PC-9 (cell line): ENCODE data around the gene ARL13B. TPM values are rescaled to one million over a fixed set of nuclear protein-coding genes. Genes with fewer than 3 reads are reported as not detected.
A peak's percentile ranks its signal among the peaks of the same experiment; 100 is the strongest.

Experiments used
- BruUV-seq: library from RNA; stranded (reverse); fragments of 400-500 nt; replicated peaks from 2 replicates; lab custom pipeline; 2021; lab: Mats Ljungman, UMichigan
- CTCF ChIA-PET: fragments of 300-600 bp; sonication (Branson Sonifier 250); formaldehyde crosslinking; loops from one replicate; lab custom pipeline; 2022; ENCODE audit warnings: antibody characterized with exemption; lab: Charles Lee
- POLR2A ChIA-PET: fragments of 300-600 bp; sonication (Branson Sonifier 250); formaldehyde crosslinking; loops from one replicate; lab custom pipeline; 2022; ENCODE audit warnings: antibody characterized with exemption; ENCODE audit not compliant: unreplicated experiment; lab: Charles Lee
- DNase-seq, 2 experiments: peaks; one replicate each; pipeline versions ENCODE4 v3.0.0 to v3.0.0-alpha.2; 2015 to 2022; ENCODE audit warnings: mixed read lengths in 1 of 2
- H2AFZ ChIP-seq: fragments of 200-600 bp; sonication (generic); 2 replicates; pipeline ENCODE4 v1.8.1; 2017; ENCODE audit warnings: antibody characterized with exemption
- H3F3A ChIP-seq: fragments of 200-600 bp; sonication (generic); 2 replicates; pipeline ENCODE4 v1.8.1; 2017; ENCODE audit warnings: antibody characterized with exemption, mild to moderate bottlenecking, low read depth; ENCODE audit not compliant: insufficient read depth
- H3K27ac ChIP-seq: fragments of 200-600 bp; sonication (generic); 2 replicates; pipeline ENCODE4 v1.6.1; 2016; ENCODE audit warnings: mixed run types
- H3K27me3 ChIP-seq: fragments of 200-600 bp; sonication (generic); 2 replicates; pipeline ENCODE4 v1.6.1; 2016; ENCODE audit warnings: low read depth, mixed run types; ENCODE audit not compliant: insufficient read depth
- H3K36me3 ChIP-seq: fragments of 200-600 bp; sonication (generic); 2 replicates; pipeline ENCODE4 v1.6.1; 2016; ENCODE audit warnings: low read depth, mixed run types
- H3K4me1 ChIP-seq: fragments of 200-600 bp; sonication (generic); replicated peaks from 2 replicates; pipeline ENCODE4 v1.6.1; 2016; ENCODE audit warnings: mixed run types; ENCODE audit not compliant: insufficient read depth
- H3K4me2 ChIP-seq: fragments of 200-600 bp; sonication (generic); 2 replicates; pipeline ENCODE4 v1.6.1; 2017; ENCODE audit warnings: mixed run types
- H3K4me3 ChIP-seq: fragments of 200-600 bp; sonication (generic); 2 replicates; pipeline ENCODE4 v1.6.1; 2016; ENCODE audit warnings: mixed run types
- H3K79me2 ChIP-seq: fragments of 200-600 bp; sonication (generic); 2 replicates; pipeline ENCODE4 v1.6.1; 2017; ENCODE audit warnings: low read depth, mixed run types
- H3K9me2 ChIP-seq: fragments of 200-600 bp; sonication (generic); 2 replicates; pipeline ENCODE4 v1.8.1; 2017; ENCODE audit warnings: mild to moderate bottlenecking; ENCODE audit not compliant: insufficient read depth
- H3K9me3 ChIP-seq: fragments of 200-600 bp; sonication (generic); 2 replicates; pipeline ENCODE4 v1.8.1; 2016; ENCODE audit warnings: low read depth; ENCODE audit not compliant: insufficient read depth
- H4K20me1 ChIP-seq: fragments of 200-600 bp; sonication (generic); 2 replicates; pipeline ENCODE4 v1.8.1; 2017; ENCODE audit not compliant: insufficient read depth
- CTCF ChIP-seq: fragments of 200-600 bp; sonication (generic); conservative IDR thresholded peaks from 2 replicates; pipeline ENCODE4 v1.6.1; 2017; ENCODE audit warnings: mixed run types, antibody characterized with exemption, mild to moderate bottlenecking, moderate library complexity
- EZH2 ChIP-seq: fragments of 200-600 bp; sonication (generic); IDR thresholded peaks from 2 replicates; pipeline ENCODE4 v1.8.0; 2017; ENCODE audit warnings: antibody characterized with exemption, low read depth
- intact Hi-C: fragments of 100-400 bp; cut with micrococcal nuclease; formaldehyde crosslinking; loops from one replicate; pipeline ENCODE4 v1.10.0; 2022; ENCODE audit not compliant: unreplicated experiment
- total RNA-seq: library from RNA; stranded (reverse); gene quantifications from 2 replicates; pipeline ENCODE4 v1.2.3, GENCODE V29; 2021

The ARL13B gene
- total RNA-seq, 1 experiment from 2014 or later = 20.2 TPM

- no peaks in the 10 kb centered on the region for H3K9me2 ChIP-seq
- intact Hi-C loops = loop anchor here (10.0 kb wide), 1 partner anchor 56 kb away; no protein-coding TSS in a partner anchor
- H3K4me1 ChIP-seq = no peaks in the 10 kb centered on the region
- no peak overlapping the region for H2AFZ ChIP-seq
- no TSS peak for BruUV-seq
- no peak overlapping the region for H3K4me3 ChIP-seq
- H3K79me2 ChIP-seq = no peaks in the 10 kb centered on the region
- H3K9me3 ChIP-seq = no peaks in the 10 kb centered on the region
- ChIA-PET POLR2A (no interaction called here), CTCF (no interaction called here)
- no peak for DNase-seq
- no peak overlapping the region for H3K4me2 ChIP-seq
- no peaks in the 10 kb centered on the region for H3K27me3 ChIP-seq
- H3K36me3 ChIP-seq = no peaks in the 10 kb centered on the region
- TF ChIP-seq EZH2 (no peak), CTCF (no peak)
- H3K27ac ChIP-seq = no peak overlapping the region
- H3F3A ChIP-seq = peaks cover 5% of the 10 kb centered on the region
- H4K20me1 ChIP-seq = no peaks in the 10 kb centered on the region
Observed at GRCh38 chr3:94049267-94049666, 69.3 kb downstream of the ARL13B start.

- Histone ChIP-seq H2AFZ (no peak overlapping the region), H3K36me3 (no peaks in the 10 kb centered on the region), H3K9me3 (no peaks in the 10 kb centered on the region), H4K20me1 (no peaks in the 10 kb centered on the region), H3K79me2 (no peaks in the 10 kb centered on the region), H3F3A (peaks cover 5% of the 10 kb centered on the region), H3K4me1 (no peaks in the 10 kb centered on the region), H3K27ac (no peak overlapping the region), H3K4me2 (no peak overlapping the region), H3K4me3 (no peak overlapping the region), H3K9me2 (no peaks in the 10 kb centered on the region), H3K27me3 (no peaks in the 10 kb centered on the region)
- no peak for TF ChIP-seq EZH2
- TF ChIP-seq CTCF = no peak
- CTCF ChIA-PET = interaction anchor here (0.6 kb wide), 1 partner anchor 329 kb away, joined by 4 read pairs; no protein-coding TSS in a partner anchor
- BruUV-seq = no TSS peak
- DNase-seq = no peak
- POLR2A ChIA-PET = no interaction called here
- intact Hi-C loops = no loop called here
Observed at GRCh38 chr3:94050546-94050945, 70.6 kb downstream of the ARL13B start.

GRCh38 chr3:94061297-94061696 is 81.3 kb downstream of the ARL13B start:
- peak in 1 of 2 experiments; percentile 25 for DNase-seq
- H3K27ac ChIP-seq = no peak overlapping the region
- peaks cover 22% of the 10 kb centered on the region; the same call in 1 of the 2 replicates for H3F3A ChIP-seq
- no peak overlapping the region for H2AFZ ChIP-seq
- TF ChIP-seq CTCF (no peak), EZH2 (no peak)
- H3K36me3 ChIP-seq = no peaks in the 10 kb centered on the region
- no peaks in the 10 kb centered on the region for H3K9me3 ChIP-seq
- peaks cover 19% of the 10 kb centered on the region for H3K4me1 ChIP-seq
- CTCF ChIA-PET = no interaction called here
- POLR2A ChIA-PET = no interaction called here
- no peaks in the 10 kb centered on the region for H3K27me3 ChIP-seq
- no peaks in the 10 kb centered on the region for H3K9me2 ChIP-seq
- peaks cover 27% of the 10 kb centered on the region for H3K79me2 ChIP-seq
- TSS peak; percentile 4 for BruUV-seq
- intact Hi-C loops = loop anchor here (10.0 kb wide), 1 partner anchor 206 kb away; no protein-coding TSS in a partner anchor
- H3K4me3 ChIP-seq = no peak overlapping the region
- H4K20me1 ChIP-seq = no peaks in the 10 kb centered on the region
- no peak overlapping the region for H3K4me2 ChIP-seq
